GM20431 (cell line): ENCODE measurements around the gene SLAIN1.

Source experiments
- in situ Hi-C: fragments of 300-500 bp; cut with MseI, MboI; formaldehyde crosslinking; loops from one replicate; pipeline ENCODE4 v1.15.0; 2020; ENCODE audit warnings: low sequenced_read_pairs; ENCODE audit not compliant: unreplicated experiment

SLAIN1 gene

DNA sequence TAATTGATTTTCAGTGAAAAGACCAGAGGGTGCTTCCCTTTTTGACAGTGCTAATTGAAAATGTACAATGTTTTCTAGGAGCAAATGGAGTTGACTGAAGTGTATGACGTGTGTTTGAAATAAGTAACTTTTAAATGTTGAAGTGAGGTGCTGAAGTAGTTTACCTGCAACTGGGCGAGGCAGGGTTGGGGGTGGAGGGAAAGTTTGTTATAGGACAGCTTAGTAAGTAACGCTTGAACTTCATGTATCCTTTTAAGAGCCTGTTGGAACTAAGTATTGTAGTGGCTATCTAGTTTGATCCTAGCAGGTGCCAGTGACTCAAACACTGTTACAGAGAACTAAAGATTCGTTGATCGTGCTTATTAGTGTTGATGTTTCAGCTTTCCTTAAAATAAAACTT lies 5.9 kb downstream of the SLAIN1 start:
- in situ Hi-C loops = no loop called here

DNA sequence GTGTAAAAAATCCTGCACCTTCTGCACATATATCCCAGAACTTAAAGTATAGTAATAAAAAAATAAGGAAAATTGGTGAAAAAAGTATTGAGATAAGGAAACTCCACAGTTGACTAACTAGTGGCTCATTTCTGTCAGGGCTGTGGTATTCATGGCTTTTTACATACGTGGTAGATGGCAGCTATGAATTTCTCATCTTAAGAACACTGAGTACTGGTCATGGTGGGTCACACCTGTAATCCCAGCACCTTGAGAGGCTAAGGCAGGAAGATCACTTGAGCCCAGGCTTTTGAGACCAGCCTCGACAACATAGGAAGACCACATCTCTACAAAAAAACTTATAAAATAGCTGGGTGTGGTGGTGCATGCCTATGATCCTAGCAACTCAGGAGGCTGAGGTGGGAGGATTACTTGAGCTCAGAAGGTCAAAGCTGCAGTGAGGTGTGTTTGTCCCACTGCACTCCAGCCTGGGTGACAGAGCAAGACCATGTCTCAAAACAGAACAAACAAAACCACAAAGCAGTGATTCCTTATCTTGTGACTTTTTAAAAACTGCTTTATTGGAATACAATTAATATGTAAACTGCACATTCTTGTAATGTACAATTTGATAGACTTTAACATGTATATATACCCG lies 16.8 kb downstream of the SLAIN1 start:
- in situ Hi-C loops = no loop called here

GRCh38 chr13:77715233-77715891 lies 17.9 kb downstream of the SLAIN1 start:
- in situ Hi-C loops = no loop called here

DNA sequence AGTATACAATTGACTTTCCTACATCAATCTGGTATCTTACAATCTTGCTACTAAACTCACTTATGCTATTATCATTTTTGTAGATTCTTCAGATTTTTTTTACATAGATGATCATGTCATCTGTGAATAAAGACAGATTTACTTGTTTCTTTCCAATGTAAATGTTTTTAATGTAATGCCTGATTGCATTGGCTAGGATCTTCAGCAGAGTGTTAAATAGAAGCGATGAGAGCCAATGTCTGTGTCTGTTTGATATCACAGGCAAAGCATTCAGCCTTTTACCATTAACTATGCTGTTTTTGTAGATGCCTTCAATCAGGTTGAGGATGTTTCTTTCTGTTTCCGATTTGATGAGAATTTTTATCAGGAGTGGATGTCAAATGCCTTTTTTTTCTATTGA lies 19.2 kb downstream of the SLAIN1 start:
- in situ Hi-C loops = no loop called here

DNA sequence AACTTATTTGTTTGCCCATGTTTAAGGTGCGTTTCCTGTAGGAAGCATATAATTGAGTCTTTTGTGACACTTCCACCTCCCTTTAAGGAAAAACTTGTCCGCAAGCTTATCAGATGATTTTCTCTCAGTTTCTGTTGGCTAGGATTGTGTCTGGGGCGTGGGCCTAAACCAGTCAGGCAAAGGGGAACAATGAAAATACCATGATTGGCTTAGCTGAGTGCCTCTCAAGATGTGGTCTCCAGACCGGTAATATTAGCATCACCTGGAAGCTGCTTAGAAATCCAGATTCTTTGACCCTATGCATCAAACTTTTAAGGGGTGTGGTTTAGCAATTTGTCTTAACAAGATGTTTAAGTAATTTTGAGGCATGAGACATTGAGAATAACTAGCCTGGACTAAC lies 20.0 kb downstream of the SLAIN1 start:
- in situ Hi-C loops = no loop called here

- in situ Hi-C loops = no loop called here
These were observed 21.6 kb downstream of the SLAIN1 start for GRCh38 chr13:77719128-77719527.

GRCh38 chr13:77720988-77721387 lies 23.5 kb downstream of the SLAIN1 start:
- in situ Hi-C loops = no loop called here

DNA sequence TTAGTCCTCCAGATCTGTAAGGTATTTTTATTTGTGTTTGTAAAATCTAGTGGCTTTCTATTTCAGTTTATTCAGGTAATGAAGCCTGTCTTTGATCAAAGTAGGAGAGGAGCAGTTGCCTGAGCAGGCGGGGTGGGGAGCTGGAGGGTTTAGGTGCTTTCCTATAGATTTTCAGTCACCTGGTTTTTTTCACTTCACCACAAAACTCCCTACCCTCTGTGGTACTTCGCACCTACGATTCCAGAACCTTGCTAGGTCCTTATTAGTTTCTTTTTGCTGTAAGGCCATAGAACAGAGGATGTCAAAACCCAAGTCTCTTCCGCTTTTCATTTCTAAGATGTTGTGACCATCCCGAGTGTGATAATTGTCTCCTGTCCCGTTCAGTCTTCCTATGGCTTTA lies 26.6 kb downstream of the SLAIN1 start:
- in situ Hi-C loops = no loop called here

- in situ Hi-C loops = no loop called here
These were observed 27.6 kb downstream of the SLAIN1 start for GRCh38 chr13:77725071-77725470.

DNA sequence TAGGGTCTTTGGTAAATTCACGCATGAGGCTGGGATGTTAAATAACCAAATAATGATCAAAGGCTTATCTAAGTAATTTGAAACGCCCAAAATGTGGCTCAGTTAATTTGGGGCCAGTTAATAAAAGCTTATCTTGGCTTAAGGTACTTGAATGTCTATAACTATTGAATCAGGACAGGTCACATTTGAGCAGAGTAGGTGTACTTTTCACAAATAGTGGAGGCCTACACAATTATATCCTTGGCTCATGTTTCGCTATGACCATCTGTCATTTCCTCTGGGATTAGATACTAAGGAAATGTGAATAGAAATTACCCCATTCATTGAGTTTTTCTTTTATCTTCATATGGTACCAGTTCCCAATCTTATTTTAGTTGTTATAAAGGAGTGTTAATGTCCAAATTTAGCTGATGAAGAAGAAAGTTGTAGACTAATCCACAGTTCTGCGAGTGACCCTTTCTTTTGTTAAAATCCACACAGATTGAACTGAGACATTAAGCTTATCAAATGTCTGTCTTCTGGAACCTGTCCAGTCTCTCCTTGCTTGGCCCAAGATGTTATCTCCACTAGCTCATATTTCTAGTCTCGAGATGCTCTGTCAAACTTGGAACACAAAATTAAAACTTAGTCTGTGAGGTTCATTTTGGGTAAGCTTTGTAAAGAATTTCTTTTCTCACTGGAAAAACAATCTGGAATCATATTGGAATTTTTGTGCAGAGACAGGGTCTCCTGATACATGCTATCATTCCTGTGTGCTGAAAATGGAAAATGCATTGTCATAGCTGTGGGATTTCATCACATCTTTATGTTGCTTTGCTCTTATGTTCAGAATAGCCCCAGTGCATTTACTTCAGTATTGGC lies 31.0 kb downstream of the SLAIN1 start:
- in situ Hi-C loops = no loop called here

DNA sequence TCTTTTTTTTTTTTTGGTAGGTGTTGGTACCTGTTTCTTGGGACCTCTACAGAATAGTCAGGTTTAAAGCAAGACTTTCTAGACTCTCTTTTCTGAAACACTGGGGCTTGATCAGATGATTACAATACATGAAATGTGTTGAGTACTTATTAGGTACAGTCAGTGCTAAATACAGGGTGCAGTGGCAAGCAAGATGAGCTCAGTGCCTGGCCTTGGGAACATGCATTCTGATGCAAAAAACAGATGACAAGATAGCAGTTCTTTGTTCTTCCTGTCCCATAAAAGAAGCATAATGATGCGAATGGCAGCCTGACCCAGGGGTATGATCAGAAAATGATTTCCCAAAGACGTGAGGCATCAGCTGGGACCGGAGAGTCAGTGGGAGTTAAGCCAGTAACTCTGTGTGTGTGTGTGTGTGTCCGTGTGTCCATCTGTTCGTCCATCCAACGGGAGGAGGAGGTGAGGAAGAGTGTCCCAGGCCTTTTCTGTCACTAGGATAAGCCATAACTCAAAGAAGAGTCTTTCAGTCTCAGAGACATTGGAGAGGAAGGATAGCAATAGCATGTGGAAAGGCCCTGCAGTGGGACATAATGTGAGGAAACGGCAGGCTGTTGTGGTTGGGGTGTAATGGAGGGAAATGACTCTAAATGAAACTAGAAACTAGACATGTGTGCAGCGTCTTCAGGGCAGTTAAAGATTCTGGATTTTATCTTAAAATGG lies 32.2 kb downstream of the SLAIN1 start:
- in situ Hi-C loops = no loop called here

GRCh38 chr13:77730572-77730971 lies 33.1 kb downstream of the SLAIN1 start:
- in situ Hi-C loops = no loop called here

DNA sequence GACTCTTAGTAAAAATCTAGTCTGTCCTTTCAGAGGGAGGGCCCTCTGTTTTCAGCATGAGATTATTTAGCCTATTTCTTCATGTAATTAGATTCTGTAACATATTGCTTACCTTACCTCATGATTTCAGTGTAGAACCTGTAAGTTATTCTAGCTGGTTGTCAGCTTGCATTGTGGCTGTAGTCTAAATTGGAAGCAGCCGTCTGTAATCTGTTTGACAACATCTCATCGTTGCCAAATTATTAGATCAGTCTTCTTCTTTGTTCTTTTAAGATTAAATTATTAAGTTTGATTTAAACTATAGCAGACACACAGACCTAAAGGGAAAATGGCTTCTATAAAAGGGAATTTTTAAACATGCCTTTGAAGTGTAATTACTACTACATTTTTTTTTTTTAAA lies 34.8 kb downstream of the SLAIN1 start:
- in situ Hi-C loops = no loop called here

- in situ Hi-C loops = no loop called here
These were observed 36.2 kb downstream of the SLAIN1 start for GRCh38 chr13:77733674-77734073.

- in situ Hi-C loops = no loop called here
These were observed 40.2 kb downstream of the SLAIN1 start for GRCh38 chr13:77737583-77738200.

- in situ Hi-C loops = no loop called here
These were observed 42.7 kb downstream of the SLAIN1 start for GRCh38 chr13:77740097-77740735.

- in situ Hi-C loops = no loop called here
These were observed 43.6 kb downstream of the SLAIN1 start for GRCh38 chr13:77740931-77741596.

- in situ Hi-C loops = no loop called here
These were observed 44.1 kb downstream of the SLAIN1 start for GRCh38 chr13:77741597-77741972.

GRCh38 chr13:77742801-77743200 lies 45.3 kb downstream of the SLAIN1 start:
- in situ Hi-C loops = no loop called here
